ENCODE data around the gene EXOC8.

The EXOC8 gene

GRCh38 chr1:231311720-231312431 is 25.8 kb downstream of the EXOC8 start:
- DNase-seq = no peak

- no peak for DNase-seq
Measured at GRCh38 chr1:231310391-231310934, 27.2 kb downstream of the EXOC8 start.

- no peak for DNase-seq
Measured at GRCh38 chr1:231301990-231302389, 35.7 kb downstream of the EXOC8 start.

GRCh38 chr1:231295938-231296337 is 41.7 kb downstream of the EXOC8 start:
- no peak for DNase-seq

- DNase-seq = no peak
Measured at GRCh38 chr1:231286603-231287002, 51.0 kb downstream of the EXOC8 start.

GRCh38 chr1:231284441-231284840 is 53.2 kb downstream of the EXOC8 start:
- no peak for DNase-seq

Data from AML-193 (cell line).